OCI-LY1 (cell line): ENCODE results near the gene NELFA.

Source experiments
- H2AFZ ChIP-seq: fragments of 200-600 bp; sonication (generic), shearing (Covaris generic); 2 replicates; pipeline ENCODE4 v1.6.0; 2014; ENCODE audit warnings: antibody characterized with exemption, mild to moderate bottlenecking, low read length
- H3F3A ChIP-seq: fragments of 200-600 bp; sonication (generic), shearing (Covaris generic); 2 replicates; pipeline ENCODE4 v1.6.0; 2014; ENCODE audit warnings: mild to moderate bottlenecking, antibody characterized with exemption, low read length, moderate library complexity; ENCODE audit not compliant: insufficient read depth
- H3K27ac ChIP-seq: fragments of 200-600 bp; sonication (generic); 2 replicates; pipeline ENCODE4 v1.5.1; 2014; ENCODE audit warnings: low read length, mixed run types, mild to moderate bottlenecking, low read depth; ENCODE audit not compliant: poor library complexity, severe bottlenecking
- H3K27me3 ChIP-seq: fragments of 200-600 bp; sonication (generic); 2 replicates; pipeline ENCODE4 v1.6.0; 2014; ENCODE audit warnings: antibody characterized with exemption, mild to moderate bottlenecking, low read length, moderate library complexity; ENCODE audit not compliant: insufficient read depth
- H3K36me3 ChIP-seq: fragments of 200-600 bp; sonication (generic); 2 replicates; pipeline ENCODE4 v1.6.1; 2014; ENCODE audit warnings: mild to moderate bottlenecking, antibody characterized with exemption, low read length, moderate library complexity, mixed read lengths; ENCODE audit not compliant: insufficient read depth
- H3K4me1 ChIP-seq: fragments of 200-600 bp; sonication (generic); 2 replicates; pipeline ENCODE4 v1.5.1; 2014; ENCODE audit warnings: mild to moderate bottlenecking, low read length, moderate library complexity; ENCODE audit not compliant: insufficient read depth, severe bottlenecking
- H3K4me2 ChIP-seq: fragments of 200-600 bp; sonication (generic), shearing (Covaris generic); 2 replicates; pipeline ENCODE4 v1.6.1; 2014; ENCODE audit warnings: low read length
- H3K4me3 ChIP-seq: fragments of 200-600 bp; sonication (generic); 2 replicates; pipeline ENCODE4 v1.5.1; 2014; ENCODE audit warnings: low read length, low read depth, mild to moderate bottlenecking, mixed read lengths; ENCODE audit not compliant: poor library complexity, severe bottlenecking
- H3K79me2 ChIP-seq: fragments of 200-600 bp; shearing (Covaris generic); 2 replicates; pipeline ENCODE4 v1.6.1; 2016; ENCODE audit warnings: mixed run types, low read length, mixed read lengths; ENCODE audit not compliant: insufficient read depth
- H3K9ac ChIP-seq: fragments of 200-600 bp; sonication (generic), shearing (Covaris generic); 2 replicates; pipeline ENCODE4 v1.6.1; 2014; ENCODE audit warnings: mild to moderate bottlenecking, low read length, mixed read lengths
- H3K9me2 ChIP-seq: fragments of 200-600 bp; sonication (generic), shearing (Covaris generic); 2 replicates; pipeline ENCODE4 v1.6.1; 2014; ENCODE audit warnings: low read depth, mild to moderate bottlenecking, low read length, mixed read lengths
- H3K9me3 ChIP-seq: fragments of 200-600 bp; shearing (Covaris generic); 2 replicates; pipeline ENCODE4 v1.6.1; 2014; ENCODE audit warnings: low read length, mixed read lengths
- H4K20me1 ChIP-seq: fragments of 200-600 bp; sonication (generic), shearing (Covaris generic); 2 replicates; pipeline ENCODE4 v1.6.0; 2016; ENCODE audit warnings: mild to moderate bottlenecking, low read length; ENCODE audit not compliant: insufficient read depth
- CTCF ChIP-seq: fragments of 200-600 bp; sonication (generic), shearing (Covaris generic); IDR thresholded peaks from 2 replicates; pipeline ENCODE4 v1.5.1; 2017; ENCODE audit warnings: mild to moderate bottlenecking, antibody characterized with exemption, low read length, moderate library complexity, mixed read lengths
- EZH2 ChIP-seq: fragments of 200-600 bp; sonication (generic), shearing (Covaris generic); IDR thresholded peaks from 2 replicates; pipeline ENCODE4 v1.8.0; 2017; ENCODE audit warnings: borderline replicate concordance, mixed run types, mild to moderate bottlenecking, antibody characterized with exemption, low read length, moderate library complexity, mixed read lengths

NELFA gene

GRCh38 chr4:1974840-1975239, 33.9 kb downstream of the NELFA start:
- Histone ChIP-seq H3K27ac (no peak overlapping the region), H3K4me3 (no peak overlapping the region), H3K27me3 (no peaks in the 10 kb centered on the region), H3K9me3 (no peaks in the 10 kb centered on the region), H4K20me1 (no peaks in the 10 kb centered on the region), H2AFZ (no peak overlapping the region), H3K4me2 (no peak overlapping the region), H3K36me3 (peaks cover 79% of the 10 kb centered on the region), H3K79me2 (no peaks in the 10 kb centered on the region), H3K9me2 (no peaks in the 10 kb centered on the region), H3K9ac (no peak overlapping the region), H3F3A (no peaks in the 10 kb centered on the region), H3K4me1 (no peaks in the 10 kb centered on the region)
- TF ChIP-seq EZH2 (no peak), CTCF (no peak)

- Histone ChIP-seq H3K36me3 (peaks cover 75% of the 10 kb centered on the region), H2AFZ (no peak overlapping the region), H3K79me2 (no peaks in the 10 kb centered on the region), H3K27ac (no peak overlapping the region), H3K9me3 (no peaks in the 10 kb centered on the region), H3K9ac (no peak overlapping the region), H3K9me2 (no peaks in the 10 kb centered on the region), H3F3A (no peaks in the 10 kb centered on the region), H3K27me3 (no peaks in the 10 kb centered on the region), H3K4me2 (no peak overlapping the region), H3K4me1 (no peaks in the 10 kb centered on the region), H3K4me3 (no peak overlapping the region), H4K20me1 (no peaks in the 10 kb centered on the region)
- no peak for TF ChIP-seq EZH2
- TF ChIP-seq CTCF: no peak
Observed at GRCh38 chr4:1973661-1974060, 35.1 kb downstream of the NELFA start.

GRCh38 chr4:1973218-1973617, 35.6 kb downstream of the NELFA start:
- TF ChIP-seq EZH2: no peak
- TF ChIP-seq CTCF: no peak

More at GRCh38 chr4:1973218-1973617, 35.6 kb downstream of the NELFA start:
- H3K9ac ChIP-seq: no peak overlapping the region
- H4K20me1 ChIP-seq: no peaks in the 10 kb centered on the region
- no peak overlapping the region for H3K4me2 ChIP-seq
- H3K9me3 ChIP-seq: no peaks in the 10 kb centered on the region
- no peaks in the 10 kb centered on the region for H3K79me2 ChIP-seq
- H3K27me3 ChIP-seq: no peaks in the 10 kb centered on the region
- no peak overlapping the region for H2AFZ ChIP-seq
- no peaks in the 10 kb centered on the region for H3K9me2 ChIP-seq
- no peak overlapping the region for H3K4me3 ChIP-seq
- no peak overlapping the region for H3K27ac ChIP-seq
- no peaks in the 10 kb centered on the region for H3K4me1 ChIP-seq
- H3F3A ChIP-seq: no peaks in the 10 kb centered on the region
- peaks cover 75% of the 10 kb centered on the region for H3K36me3 ChIP-seq
